CMK (cell line): ENCODE results near the gene TTLL10.

Experiments used
- DNase-seq: peaks from one replicate; pipeline ENCODE4 v3.0.0-alpha.2; 2010; ENCODE audit warnings: low read depth

Gene TTLL10

GRCh38 chr1:1173793-1174415, at the start of gene TTLL10:
Gene TTLL10 (plus strand): TSS chr1:1173880. CDS start chr1:1179216, 5,336 bp downstream.
- DNase-seq, result no peak

- no peak for DNase-seq
Measured at GRCh38 chr1:1124508-1124785, 49.2 kb upstream of the TTLL10 start.

- no peak for DNase-seq
Measured at GRCh38 chr1:1124786-1125642, 48.7 kb upstream of the TTLL10 start.

- DNase-seq, result no peak
Measured at GRCh38 chr1:1125945-1126344, 47.7 kb upstream of the TTLL10 start.

GRCh38 chr1:1127551-1128451, 45.9 kb upstream of the TTLL10 start:
- no peak for DNase-seq

GRCh38 chr1:1128454-1129139, 45.1 kb upstream of the TTLL10 start:
- DNase-seq, result no peak

- DNase-seq, result no peak
Measured at GRCh38 chr1:1129381-1129821, 44.3 kb upstream of the TTLL10 start.

GRCh38 chr1:1130206-1131120, 43.2 kb upstream of the TTLL10 start:
- no peak for DNase-seq

GRCh38 chr1:1132042-1132950, 41.4 kb upstream of the TTLL10 start:
- DNase-seq, result no peak

- no peak for DNase-seq
Measured at GRCh38 chr1:1132956-1133750, 40.5 kb upstream of the TTLL10 start.

- DNase-seq, result no peak
Measured at GRCh38 chr1:1134300-1134970, 39.2 kb upstream of the TTLL10 start.

- no peak for DNase-seq
Measured at GRCh38 chr1:1135339-1136136, 38.1 kb upstream of the TTLL10 start.

- no peak for DNase-seq
Measured at GRCh38 chr1:1136547-1137230, 37.0 kb upstream of the TTLL10 start.

GRCh38 chr1:1137256-1138045, 36.2 kb upstream of the TTLL10 start:
- DNase-seq, result peak; percentile 60

GRCh38 chr1:1140673-1141072, 33.0 kb upstream of the TTLL10 start:
- DNase-seq, result no peak

- no peak for DNase-seq
Measured at GRCh38 chr1:1141244-1141910, 32.3 kb upstream of the TTLL10 start.
